GM23248 (cell line): ENCODE measurements around the gene SAP30BP.

ENCODE experiments used
- EZH2 ChIP-seq: fragments of 200-600 bp; sonication (generic); IDR thresholded peaks from 2 replicates; pipeline ENCODE4 v1.6.1; 2018; ENCODE audit warnings: antibody characterized with exemption, mild to moderate bottlenecking; ENCODE audit not compliant: insufficient read depth, poor library complexity, severe bottlenecking
- EZH2phosphoT487 ChIP-seq: fragments of 200-600 bp; sonication (generic); IDR thresholded peaks from 2 replicates; pipeline ENCODE4 v1.6.1; 2018; ENCODE audit warnings: antibody characterized with exemption, moderate library complexity, mild to moderate bottlenecking, low read depth; ENCODE audit not compliant: insufficient read depth

- TF ChIP-seq EZH2 = no peak
- TF ChIP-seq EZH2phosphoT487 = no peak
Observed at GRCh38 chr17:75621489-75621888, 45.6 kb upstream of the SAP30BP start.
